Tibial nerve (tissue), 4 donors: ENCODE data around the gene THAP2. TPM values are rescaled to one million over a fixed set of nuclear protein-coding genes. Genes with fewer than 3 reads are reported as not detected.

ENCODE experiments used
- DNase-seq, 2 donors: peaks; one replicate each; pipeline ENCODE4 v3.0.0-alpha.2; 2019; ENCODE audit warnings: low spot score in 2 of 2
- H3K27ac ChIP-seq, 4 donors: fragments of 200-600 bp; sonication (generic) in 3 of 4; one replicate each; pipeline ENCODE4 v1.5.1; 2017 to 2019; ENCODE audit warnings: mild to moderate bottlenecking in 1 of 4
- H3K27me3 ChIP-seq, 2 donors: fragments of 200-600 bp; sonication (generic) in 1 of 2; one replicate each; pipeline versions ENCODE4 v1.5.1 to v1.6.0; 2017 to 2019
- H3K36me3 ChIP-seq, 3 donors: fragments of 200-600 bp; sonication (generic); one replicate each; pipeline ENCODE4 v1.5.1; 2018 to 2019
- H3K4me1 ChIP-seq, 4 donors: fragments of 200-600 bp; sonication (generic) in 3 of 4; one replicate each; pipeline ENCODE4 v1.5.1; 2017 to 2019
- H3K4me3 ChIP-seq, 4 donors: fragments of 200-600 bp; sonication (generic) in 3 of 4; one replicate each; pipeline ENCODE4 v1.5.1; 2017 to 2019; ENCODE audit warnings: mild to moderate bottlenecking in 1 of 4, moderate library complexity in 1 of 4
- H3K9me3 ChIP-seq, 4 donors: fragments of 200-600 bp; sonication (generic) in 3 of 4; one replicate each; pipeline ENCODE4 v1.5.1; 2017 to 2019
- EP300 ChIP-seq, 2 donors: sonication (generic); formaldehyde crosslinking; IDR thresholded peaks; one replicate each; pipeline ENCODE4 v1.6.1; 2017; ENCODE audit warnings: antibody characterized with exemption in 2 of 2, mild to moderate bottlenecking in 1 of 2
- POLR2A ChIP-seq, 2 donors: fragments of 450-650 bp; IDR thresholded peaks; one replicate each; pipeline ENCODE4 v1.6.1; 2017; ENCODE audit warnings: antibody characterized with exemption in 2 of 2, mild to moderate bottlenecking in 2 of 2, moderate library complexity in 2 of 2
- WGBS, 2 donors: methylation state at CpG; one replicate each; pipeline ENCODE4 v1.1.5; 2018; 5-methylcytosine and 5-hydroxymethylcytosine counted together
- total RNA-seq, 4 donors: library from RNA; depleted of rRNA; stranded (reverse); fragments of >200 nt; gene quantifications; one replicate each; pipeline ENCODE4 v1.1.0, GENCODE V29; 2016
- TF ChIP-seq, protein P1 (sequence below), 5 experiments: fragments of 200-600 bp in 3 of 5; fragments of 450-650 bp in 2 of 5; sonication (generic) in 3 of 5; IDR thresholded peaks; one replicate each; pipeline ENCODE4 v1.5.1; 2016 to 2019; ENCODE audit warnings: antibody characterized with exemption in 5 of 5, mild to moderate bottlenecking in 3 of 5, moderate library complexity in 2 of 5

The THAP2 gene
- total RNA-seq, 4 donors from 2014 or later, result 2.1 to 5.0 (median 2.3) TPM

DNA sequence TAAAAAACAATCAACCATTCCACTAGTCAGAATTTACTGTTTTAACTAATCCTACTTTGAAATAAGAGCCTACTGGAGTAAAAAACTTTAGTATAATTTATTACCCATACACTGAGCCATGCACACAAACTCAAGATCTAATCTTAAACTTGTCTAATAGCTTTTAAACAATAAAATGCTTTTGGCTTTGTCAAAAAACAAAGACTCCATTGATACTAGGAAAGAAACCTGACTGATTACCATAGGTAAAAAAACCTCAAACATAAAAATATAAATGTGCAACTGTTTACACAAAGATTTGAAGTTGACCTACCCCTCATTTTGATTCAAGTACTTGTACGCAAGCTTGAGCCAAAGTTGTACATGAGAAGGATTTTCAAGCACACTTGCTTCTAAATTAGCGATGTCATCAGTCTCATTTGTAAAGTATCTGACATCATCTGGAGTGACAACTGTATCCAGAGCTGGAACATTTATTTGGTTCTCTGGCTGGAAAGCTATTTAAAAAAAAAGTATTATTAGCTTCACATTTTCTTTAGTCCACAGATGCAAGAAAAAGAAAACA is 36.6 kb upstream of the THAP2 start:
- Histone ChIP-seq H3K36me3 (peaks cover 4 to 88% (median 10%) of the 10 kb centered on the region in 3 donors), H3K9me3 (no peaks in the 10 kb centered on the region), H3K4me1 (peaks cover 0 to 8% (median 0%) of the 10 kb centered on the region in 4 donors), H3K27ac (no peak overlapping the region), H3K4me3 (no peak overlapping the region), H3K27me3 (no peaks in the 10 kb centered on the region)
- no peak for DNase-seq
- WGBS, 2 donors, result 76 to 87% methylated on average over 2 of the region's 2 CpGs
- TF ChIP-seq, protein P1, sequence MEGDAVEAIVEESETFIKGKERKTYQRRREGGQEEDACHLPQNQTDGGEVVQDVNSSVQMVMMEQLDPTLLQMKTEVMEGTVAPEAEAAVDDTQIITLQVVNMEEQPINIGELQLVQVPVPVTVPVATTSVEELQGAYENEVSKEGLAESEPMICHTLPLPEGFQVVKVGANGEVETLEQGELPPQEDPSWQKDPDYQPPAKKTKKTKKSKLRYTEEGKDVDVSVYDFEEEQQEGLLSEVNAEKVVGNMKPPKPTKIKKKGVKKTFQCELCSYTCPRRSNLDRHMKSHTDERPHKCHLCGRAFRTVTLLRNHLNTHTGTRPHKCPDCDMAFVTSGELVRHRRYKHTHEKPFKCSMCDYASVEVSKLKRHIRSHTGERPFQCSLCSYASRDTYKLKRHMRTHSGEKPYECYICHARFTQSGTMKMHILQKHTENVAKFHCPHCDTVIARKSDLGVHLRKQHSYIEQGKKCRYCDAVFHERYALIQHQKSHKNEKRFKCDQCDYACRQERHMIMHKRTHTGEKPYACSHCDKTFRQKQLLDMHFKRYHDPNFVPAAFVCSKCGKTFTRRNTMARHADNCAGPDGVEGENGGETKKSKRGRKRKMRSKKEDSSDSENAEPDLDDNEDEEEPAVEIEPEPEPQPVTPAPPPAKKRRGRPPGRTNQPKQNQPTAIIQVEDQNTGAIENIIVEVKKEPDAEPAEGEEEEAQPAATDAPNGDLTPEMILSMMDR (IDR thresholded peaks at IDR 0.05), result no peak
- no peak for TF ChIP-seq EP300 (IDR thresholded peaks at IDR 0.05)

DNA sequence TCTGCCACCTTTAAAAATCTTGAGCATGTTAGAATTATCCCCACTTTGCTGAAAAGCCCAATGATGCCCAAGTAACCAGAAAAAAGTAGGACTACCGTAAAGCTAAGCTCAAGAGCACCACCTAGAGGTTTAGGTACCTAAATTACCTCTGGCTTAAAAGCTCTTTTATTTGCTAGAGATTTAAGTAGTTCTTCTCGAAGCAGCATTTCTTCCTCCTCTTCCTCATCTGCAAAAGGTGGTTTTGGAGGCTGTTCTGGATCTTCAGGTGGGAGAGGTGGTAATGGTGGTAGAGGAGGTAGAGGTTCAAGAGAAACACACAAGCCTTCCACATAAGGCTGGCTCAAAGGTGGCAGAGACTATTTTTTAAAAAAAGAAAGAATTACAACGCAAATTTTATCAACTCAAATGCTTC is 27.4 kb upstream of the THAP2 start:
- Histone ChIP-seq H3K4me1 (peaks cover 0 to 9% (median 0%) of the 10 kb centered on the region in 4 donors), H3K27me3 (no peaks in the 10 kb centered on the region), H3K27ac (no peak overlapping the region), H3K9me3 (no peaks in the 10 kb centered on the region), H3K36me3 (peaks cover 0 to 83% (median 9%) of the 10 kb centered on the region in 3 donors), H3K4me3 (no peak overlapping the region)
- no peak for DNase-seq
- WGBS, 2 donors, result 34 to 37% methylated on average over 3 of the region's 3 CpGs
- TF ChIP-seq EP300 (IDR thresholded peaks at IDR 0.05), result no peak
- TF ChIP-seq POLR2A (IDR thresholded peaks at IDR 0.05), result no peak
- TF ChIP-seq, protein P1 (IDR thresholded peaks at IDR 0.05), result peak; percentile 42 to 71 (median 61)

DNA sequence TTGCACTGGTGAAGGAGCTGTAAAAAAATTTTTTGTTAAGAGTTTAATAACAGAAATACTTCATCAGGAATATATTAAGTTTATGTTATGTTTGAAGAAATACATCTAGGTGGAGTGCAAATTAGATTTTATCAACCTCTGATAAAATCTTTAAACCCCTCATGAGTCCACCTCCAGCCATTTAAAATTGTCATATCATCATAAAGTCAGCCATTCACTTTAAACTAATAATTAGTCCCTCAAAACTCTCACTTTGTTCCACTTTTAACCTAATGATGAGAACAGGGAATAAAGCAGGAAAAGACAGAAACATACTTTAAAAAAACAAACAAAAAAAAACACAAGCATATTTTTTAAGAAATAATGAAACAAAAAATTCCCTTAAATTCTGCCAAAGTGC is 25.6 kb upstream of the THAP2 start:
- H3K4me1 ChIP-seq, result peaks cover 0 to 12% (median 0%) of the 10 kb centered on the region in 4 donors
- no peak overlapping the region for H3K4me3 ChIP-seq
- no peaks in the 10 kb centered on the region for H3K9me3 ChIP-seq
- H3K27ac ChIP-seq, result no peak overlapping the region
- peaks cover 0 to 81% (median 3%) of the 10 kb centered on the region in 3 donors for H3K36me3 ChIP-seq
- no peaks in the 10 kb centered on the region for H3K27me3 ChIP-seq
- no peak for DNase-seq
- TF ChIP-seq POLR2A (IDR thresholded peaks at IDR 0.05) (no peak), EP300 (IDR thresholded peaks at IDR 0.05) (no peak)
- TF ChIP-seq, protein P1 (IDR thresholded peaks at IDR 0.05), result no peak

DNA sequence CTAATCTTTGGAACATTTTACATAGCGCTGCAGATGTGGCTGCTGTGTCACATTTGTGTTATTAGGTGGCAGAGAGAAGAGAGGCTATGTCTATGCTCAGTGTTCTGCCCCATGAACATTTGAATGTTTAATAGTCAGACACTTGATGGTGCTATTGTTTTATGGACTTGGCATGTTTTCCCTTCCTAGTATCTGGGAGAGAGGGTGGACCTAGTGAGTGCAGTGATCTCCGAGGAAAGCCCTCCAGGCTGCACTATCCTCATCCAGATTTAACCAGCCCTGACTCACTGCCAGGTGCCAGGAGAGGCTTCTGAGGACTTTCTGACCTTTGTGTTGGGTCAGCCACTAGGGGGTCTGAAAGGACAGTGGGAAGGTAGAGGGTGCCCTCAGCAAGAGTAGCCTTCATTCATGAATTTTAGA is 24.8 kb upstream of the THAP2 start:
- no peak overlapping the region for H3K27ac ChIP-seq
- peaks cover 0 to 81% (median 3%) of the 10 kb centered on the region in 3 donors for H3K36me3 ChIP-seq
- no peak overlapping the region for H3K4me3 ChIP-seq
- TF ChIP-seq, protein P1 (IDR thresholded peaks at IDR 0.05), result no peak
- TF ChIP-seq POLR2A (IDR thresholded peaks at IDR 0.05) (no peak), EP300 (IDR thresholded peaks at IDR 0.05) (no peak)
- H3K27me3 ChIP-seq, result no peaks in the 10 kb centered on the region
- no peak for DNase-seq
- peaks cover 0 to 12% (median 0%) of the 10 kb centered on the region in 4 donors for H3K4me1 ChIP-seq
- 82 to 86% methylated on average over 2 of the region's 2 CpGs for WGBS, 2 donors
- no peaks in the 10 kb centered on the region for H3K9me3 ChIP-seq

DNA sequence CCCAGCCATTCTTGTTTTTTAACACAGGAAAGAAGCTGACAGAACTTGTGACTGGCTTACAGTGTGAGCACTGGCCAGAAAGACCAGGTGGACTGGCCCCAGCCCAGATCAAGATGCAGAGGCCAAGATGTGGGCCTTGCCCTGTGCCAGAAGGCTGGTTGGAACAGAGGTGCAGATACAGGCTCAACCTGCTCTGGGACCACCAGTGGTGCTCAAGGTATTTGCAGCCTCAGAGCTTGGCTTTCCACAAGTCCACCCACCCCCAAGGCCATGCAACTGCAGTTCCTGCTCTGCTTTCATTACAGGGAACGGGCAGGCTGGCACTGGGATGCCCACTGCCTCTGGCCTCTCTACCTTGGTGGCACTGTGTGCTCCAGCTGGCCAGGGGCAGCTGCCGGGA is 23.8 kb upstream of the THAP2 start:
- Histone ChIP-seq H3K9me3 (no peaks in the 10 kb centered on the region), H3K4me1 (peaks cover 0 to 12% (median 0%) of the 10 kb centered on the region in 4 donors), H3K36me3 (peaks cover 0 to 81% (median 3%) of the 10 kb centered on the region in 3 donors), H3K27me3 (no peaks in the 10 kb centered on the region), H3K27ac (no peak overlapping the region), H3K4me3 (no peak overlapping the region)
- 92 to 93% methylated on average over 2 of the region's 2 CpGs for WGBS, 2 donors
- TF ChIP-seq, protein P1 (IDR thresholded peaks at IDR 0.05), result no peak
- TF ChIP-seq POLR2A (IDR thresholded peaks at IDR 0.05) (no peak), EP300 (IDR thresholded peaks at IDR 0.05) (no peak)
- no peak for DNase-seq
